Keratinocyte (primary cell): Measurements from ENCODE around the gene AHNAK. TPM values are rescaled to one million over a fixed set of nuclear protein-coding genes. Genes with fewer than 3 reads are reported as not detected.

ENCODE experiments used
- DNase-seq: peaks from one replicate; pipeline ENCODE4 v3.0.0-alpha.2; 2011; ENCODE audit warnings: low read depth, missing footprints, low spot score
- FAIRE-seq: peaks from 2 replicates; lab custom pipeline; 2011; peaks lifted over from hg19 to GRCh38; lab: Jason Lieb, UNC
- H2AFZ ChIP-seq: 2 replicates; pipeline ENCODE4 v1.6.0; 2012; ENCODE audit warnings: low read length, control low read depth, inconsistent platforms; ENCODE audit not compliant: control insufficient read depth
- H3K27ac ChIP-seq: 2 replicates; pipeline ENCODE4 v1.5.1; 2011; ENCODE audit warnings: low read length; ENCODE audit not compliant: control insufficient read depth, insufficient read depth
- H3K27me3 ChIP-seq: 3 replicates; pipeline ENCODE4 v1.6.0; 2011; ENCODE audit warnings: low read length; ENCODE audit not compliant: control insufficient read depth, insufficient read depth; ENCODE audit errors: extremely low read depth
- H3K36me3 ChIP-seq, 2 experiments: 2 replicates in 1 of 2; 3 replicates in 1 of 2; pipeline ENCODE4 v1.5.1; 2011; ENCODE audit warnings: low read length in 2 of 2, mild to moderate bottlenecking in 1 of 2; ENCODE audit not compliant: control insufficient read depth in 2 of 2, insufficient read depth in 2 of 2; ENCODE audit errors: extremely low read depth in 1 of 2
- H3K4me1 ChIP-seq: 3 replicates; pipeline ENCODE4 v1.5.1; 2011; ENCODE audit warnings: low read length; ENCODE audit not compliant: control insufficient read depth, insufficient read depth; ENCODE audit errors: extremely low read depth
- H3K4me2 ChIP-seq: 3 replicates; pipeline ENCODE4 v1.6.0; 2011; ENCODE audit warnings: low read depth, low read length; ENCODE audit not compliant: control insufficient read depth, insufficient read depth; ENCODE audit errors: extremely low read depth
- H3K4me3 ChIP-seq, 3 experiments: fragments of 200-600 bp in 1 of 3; sonication (generic) in 1 of 3; 2 replicates in 2 of 3; 3 replicates in 1 of 3; pipeline ENCODE4 v1.5.1; 2011 to 2016; ENCODE audit warnings: low read length in 3 of 3, mild to moderate bottlenecking in 3 of 3, control low read depth in 2 of 3, inconsistent platforms in 1 of 3, low read depth in 1 of 3, mixed read lengths in 1 of 3, mixed run types in 1 of 3, moderate library complexity in 1 of 3; ENCODE audit not compliant: control insufficient read depth in 2 of 3, insufficient read depth in 2 of 3; ENCODE audit errors: extremely low read depth in 1 of 3
- H3K79me2 ChIP-seq: 2 replicates; pipeline ENCODE4 v1.6.0; 2012; ENCODE audit warnings: low read length; ENCODE audit not compliant: control insufficient read depth, insufficient read depth
- H3K9ac ChIP-seq: 3 replicates; pipeline ENCODE4 v1.6.0; 2011; ENCODE audit warnings: low read length; ENCODE audit not compliant: control insufficient read depth, insufficient read depth; ENCODE audit errors: extremely low read depth
- H3K9me1 ChIP-seq: 3 replicates; pipeline ENCODE4 v1.6.0; 2011; ENCODE audit warnings: low read length; ENCODE audit not compliant: control insufficient read depth, insufficient read depth; ENCODE audit errors: extremely low read depth
- H3K9me3 ChIP-seq: 2 replicates; pipeline ENCODE4 v1.5.1; 2012; ENCODE audit warnings: low read depth, low read length; ENCODE audit not compliant: control insufficient read depth
- H4K20me1 ChIP-seq: 3 replicates; pipeline ENCODE4 v1.6.0; 2011; ENCODE audit warnings: low read length; ENCODE audit not compliant: control insufficient read depth, insufficient read depth; ENCODE audit errors: extremely low read depth
- CTCF ChIP-seq, 3 experiments: IDR thresholded peaks in 1 of 3; conservative IDR thresholded peaks in 1 of 3; optimal IDR thresholded peaks in 1 of 3; 2 replicates in 2 of 3; 3 replicates in 1 of 3; pipeline versions ENCODE3 to v1.5.1; 2011; ENCODE audit warnings: low read length in 3 of 3, mild to moderate bottlenecking in 3 of 3, moderate library complexity in 2 of 3, control low read depth in 1 of 3, inconsistent platforms in 1 of 3; ENCODE audit not compliant: insufficient read depth in 2 of 3; ENCODE audit errors: extremely low read depth in 1 of 3
- EZH2 ChIP-seq: IDR thresholded peaks from one replicate; pipeline ENCODE4 v1.6.1; 2012; ENCODE audit warnings: inconsistent platforms, mild to moderate bottlenecking, low read length, moderate library complexity
- dilution Hi-C: fragments of 300-500 bp; cut with MboI; formaldehyde crosslinking; loops from one replicate; pipeline ENCODE4 v1.7.0; 2020; ENCODE audit warnings: low sequenced_read_pairs; ENCODE audit not compliant: extremely low pct_ligation_motif_present
- polyA plus RNA-seq, 5 experiments: library from polyadenylated mRNA; depleted of rRNA in 3 of 5; stranded (reverse) in 3 of 5; stranded (forward) in 1 of 5; unstranded in 1 of 5; fragments of >200 nt; gene quantifications; 1 replicate in 1 of 5; 2 replicates in 3 of 5; 3 replicates in 1 of 5; pipeline versions ENCODE4 v1.2.1 to v1.2.3, GENCODE V29; 2011 to 2012; ENCODE audit warnings: missing spikeins in 2 of 5, low read depth in 1 of 5, low replicate concordance in 1 of 5

The AHNAK gene
- polyA plus RNA-seq, 1 donor (not counting 4 experiments of a cell fraction or from before 2014, with no cell fraction given) = 220 TPM

- Histone ChIP-seq H3K4me2 (no peak overlapping the region), H3K9me1 (no peaks in the 10 kb centered on the region), H3K27ac (no peak overlapping the region), H2AFZ (no peak overlapping the region), H3K27me3 (no peaks in the 10 kb centered on the region), H3K9ac (no peak overlapping the region), H3K9me3 (no peaks in the 10 kb centered on the region), H3K4me1 (no peaks in the 10 kb centered on the region), H3K4me3 (no peak overlapping the region), H3K79me2 (no peaks in the 10 kb centered on the region), H4K20me1 (no peaks in the 10 kb centered on the region), H3K36me3 (no peaks in the 10 kb centered on the region)
- FAIRE-seq (no peak), DNase-seq (no peak)
- TF ChIP-seq EZH2 (no peak), CTCF (optimal IDR thresholded peaks at IDR 0.05 in 1 of 3, IDR thresholded peaks at IDR 0.05 in 1 of 3, conservative IDR thresholded peaks at IDR 0.05 in 1 of 3; ENCODE audit: extremely low read depth in 1 of 3, insufficient read depth in 2 of 3, low read length in 3 of 3) (no peak)
- dilution Hi-C loops = no loop called here
These were observed 90.0 kb downstream of the AHNAK start for GRCh38 chr11:62456630-62457029.

GRCh38 chr11:62452839-62453468 is 93.7 kb downstream of the AHNAK start:
- Histone ChIP-seq H3K4me3 (no peak overlapping the region), H3K4me2 (no peak overlapping the region), H3K79me2 (no peaks in the 10 kb centered on the region), H3K9me1 (no peaks in the 10 kb centered on the region), H3K27me3 (no peaks in the 10 kb centered on the region), H3K9ac (no peak overlapping the region), H2AFZ (no peak overlapping the region), H3K4me1 (no peaks in the 10 kb centered on the region), H3K36me3 (no peaks in the 10 kb centered on the region), H3K27ac (no peak overlapping the region), H3K9me3 (no peaks in the 10 kb centered on the region), H4K20me1 (no peaks in the 10 kb centered on the region)
- FAIRE-seq = no peak
- no peak for DNase-seq
- dilution Hi-C loops = no loop called here
- TF ChIP-seq CTCF (optimal IDR thresholded peaks at IDR 0.05 in 1 of 3, IDR thresholded peaks at IDR 0.05 in 1 of 3, conservative IDR thresholded peaks at IDR 0.05 in 1 of 3; ENCODE audit: extremely low read depth in 1 of 3, insufficient read depth in 2 of 3, low read length in 3 of 3) = no peak
- no peak for TF ChIP-seq EZH2
